ENCODE measurements around the gene CELF3. TPM values are rescaled to one million over a fixed set of nuclear protein-coding genes. Genes with fewer than 3 reads are reported as not detected.

Gene CELF3
- total and polyA plus RNA-seq, 9 of the 15 experiments (the other 6 are each of a cell fraction or from before 2014, with no cell fraction given): not detected

DNA sequence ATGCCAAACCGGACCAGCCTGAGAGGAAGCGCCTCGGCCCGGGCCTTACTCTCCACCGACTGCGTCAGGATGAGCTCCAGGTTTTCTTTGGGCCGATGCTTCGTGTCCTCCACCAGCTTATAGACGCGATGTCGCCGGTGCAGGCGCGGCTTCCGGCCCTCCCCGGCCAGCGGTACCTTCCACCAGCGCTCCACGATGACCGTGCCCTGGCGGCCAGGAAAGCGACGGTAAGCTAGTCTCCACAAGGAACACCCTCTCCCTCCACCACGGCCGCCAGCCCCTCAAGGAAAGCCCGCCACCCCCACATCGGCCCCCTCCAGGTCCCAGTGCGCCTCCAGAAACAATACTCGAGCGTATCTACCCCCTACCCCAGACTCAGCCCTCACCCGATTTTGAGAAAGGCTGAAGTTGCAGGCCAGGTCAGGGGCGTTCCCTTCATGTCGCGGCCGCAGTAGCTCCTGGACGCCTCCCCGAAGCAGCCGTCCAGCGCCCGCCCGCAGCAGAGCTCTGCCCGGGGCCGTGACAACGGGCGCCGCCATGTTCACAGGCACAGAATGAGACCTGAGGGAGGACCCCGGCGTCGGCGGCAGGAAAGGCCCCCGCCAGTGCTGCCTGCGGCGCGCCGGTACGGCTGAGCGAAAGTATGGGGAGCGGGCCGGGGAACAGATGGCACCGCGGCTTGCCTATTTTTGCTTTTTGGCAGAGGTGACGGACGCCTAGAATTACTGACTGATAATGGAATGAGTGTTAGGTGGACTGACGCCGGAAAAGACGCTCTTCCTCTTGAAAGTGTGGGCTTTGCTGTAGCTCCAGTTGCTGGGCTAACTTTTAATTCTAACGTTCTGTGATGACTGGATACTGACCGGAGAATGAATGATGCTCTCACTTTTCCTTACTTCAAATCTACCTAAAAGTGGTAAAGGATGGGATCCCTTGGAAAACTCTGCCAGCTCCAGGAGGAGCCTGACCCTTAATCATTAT lies 46.6 kb upstream of the CELF3 start, which contains the start of gene MRPL9 (continued):
- TF ChIP-seq, protein P1, sequence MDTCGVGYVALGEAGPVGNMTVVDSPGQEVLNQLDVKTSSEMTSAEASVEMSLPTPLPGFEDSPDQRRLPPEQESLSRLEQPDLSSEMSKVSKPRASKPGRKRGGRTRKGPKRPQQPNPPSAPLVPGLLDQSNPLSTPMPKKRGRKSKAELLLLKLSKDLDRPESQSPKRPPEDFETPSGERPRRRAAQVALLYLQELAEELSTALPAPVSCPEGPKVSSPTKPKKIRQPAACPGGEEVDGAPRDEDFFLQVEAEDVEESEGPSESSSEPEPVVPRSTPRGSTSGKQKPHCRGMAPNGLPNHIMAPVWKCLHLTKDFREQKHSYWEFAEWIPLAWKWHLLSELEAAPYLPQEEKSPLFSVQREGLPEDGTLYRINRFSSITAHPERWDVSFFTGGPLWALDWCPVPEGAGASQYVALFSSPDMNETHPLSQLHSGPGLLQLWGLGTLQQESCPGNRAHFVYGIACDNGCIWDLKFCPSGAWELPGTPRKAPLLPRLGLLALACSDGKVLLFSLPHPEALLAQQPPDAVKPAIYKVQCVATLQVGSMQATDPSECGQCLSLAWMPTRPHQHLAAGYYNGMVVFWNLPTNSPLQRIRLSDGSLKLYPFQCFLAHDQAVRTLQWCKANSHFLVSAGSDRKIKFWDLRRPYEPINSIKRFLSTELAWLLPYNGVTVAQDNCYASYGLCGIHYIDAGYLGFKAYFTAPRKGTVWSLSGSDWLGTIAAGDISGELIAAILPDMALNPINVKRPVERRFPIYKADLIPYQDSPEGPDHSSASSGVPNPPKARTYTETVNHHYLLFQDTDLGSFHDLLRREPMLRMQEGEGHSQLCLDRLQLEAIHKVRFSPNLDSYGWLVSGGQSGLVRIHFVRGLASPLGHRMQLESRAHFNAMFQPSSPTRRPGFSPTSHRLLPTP (IDR thresholded peaks at IDR 0.05; ENCODE audit: borderline replicate concordance, extremely low read depth, insufficient read length): no peak
- TF ChIP-seq MCM2 (IDR thresholded peaks at IDR 0.05; ENCODE audit: low read depth): no peak
- no peak for TF ChIP-seq RBM14 (IDR thresholded peaks at IDR 0.05; ENCODE audit: borderline replicate concordance, insufficient read depth, low read depth, low read length)
- peak; percentile 82 for TF ChIP-seq NFE2 (IDR thresholded peaks at IDR 0.05; ENCODE audit: low read depth)
- no peak for TF ChIP-seq STAT5A (IDR thresholded peaks at IDR 0.05; ENCODE audit: borderline replicate concordance, low read length)
- no peak for TF ChIP-seq ZNF408 (CRISPR knock-in tag; IDR thresholded peaks at IDR 0.05; ENCODE audit: low read depth)
- TF ChIP-seq, protein P2, sequence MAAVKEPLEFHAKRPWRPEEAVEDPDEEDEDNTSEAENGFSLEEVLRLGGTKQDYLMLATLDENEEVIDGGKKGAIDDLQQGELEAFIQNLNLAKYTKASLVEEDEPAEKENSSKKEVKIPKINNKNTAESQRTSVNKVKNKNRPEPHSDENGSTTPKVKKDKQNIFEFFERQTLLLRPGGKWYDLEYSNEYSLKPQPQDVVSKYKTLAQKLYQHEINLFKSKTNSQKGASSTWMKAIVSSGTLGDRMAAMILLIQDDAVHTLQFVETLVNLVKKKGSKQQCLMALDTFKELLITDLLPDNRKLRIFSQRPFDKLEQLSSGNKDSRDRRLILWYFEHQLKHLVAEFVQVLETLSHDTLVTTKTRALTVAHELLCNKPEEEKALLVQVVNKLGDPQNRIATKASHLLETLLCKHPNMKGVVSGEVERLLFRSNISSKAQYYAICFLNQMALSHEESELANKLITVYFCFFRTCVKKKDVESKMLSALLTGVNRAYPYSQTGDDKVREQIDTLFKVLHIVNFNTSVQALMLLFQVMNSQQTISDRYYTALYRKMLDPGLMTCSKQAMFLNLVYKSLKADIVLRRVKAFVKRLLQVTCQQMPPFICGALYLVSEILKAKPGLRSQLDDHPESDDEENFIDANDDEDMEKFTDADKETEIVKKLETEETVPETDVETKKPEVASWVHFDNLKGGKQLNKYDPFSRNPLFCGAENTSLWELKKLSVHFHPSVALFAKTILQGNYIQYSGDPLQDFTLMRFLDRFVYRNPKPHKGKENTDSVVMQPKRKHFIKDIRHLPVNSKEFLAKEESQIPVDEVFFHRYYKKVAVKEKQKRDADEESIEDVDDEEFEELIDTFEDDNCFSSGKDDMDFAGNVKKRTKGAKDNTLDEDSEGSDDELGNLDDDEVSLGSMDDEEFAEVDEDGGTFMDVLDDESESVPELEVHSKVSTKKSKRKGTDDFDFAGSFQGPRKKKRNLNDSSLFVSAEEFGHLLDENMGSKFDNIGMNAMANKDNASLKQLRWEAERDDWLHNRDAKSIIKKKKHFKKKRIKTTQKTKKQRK (IDR thresholded peaks at IDR 0.05; ENCODE audit: borderline replicate concordance, low read depth, low read length): no peak
- TF ChIP-seq ZNF12 (CRISPR knock-in tag; IDR thresholded peaks at IDR 0.05): peak; percentile 61
- TF ChIP-seq L3MBTL2 (IDR thresholded peaks at IDR 0.05): no peak; the same call in 1 of the 2 replicates
- no peak for TF ChIP-seq PURB (CRISPR knock-in tag; IDR thresholded peaks at IDR 0.05; ENCODE audit: low read depth)
- TF ChIP-seq MIER1 (IDR thresholded peaks at IDR 0.05; ENCODE audit: low read depth): no peak
- no peak for TF ChIP-seq MECOM (CRISPR knock-in tag; IDR thresholded peaks at IDR 0.05)
- no peak for TF ChIP-seq TSC22D4 (tag; IDR thresholded peaks at IDR 0.05)
- no peak for TF ChIP-seq ZNF124 (CRISPR knock-in tag; IDR thresholded peaks at IDR 0.05)
- no peak for TF ChIP-seq ZNF184 (CRISPR knock-in tag; IDR thresholded peaks at IDR 0.05)
- TF ChIP-seq NRF1 (conservative IDR thresholded peaks at IDR 0.05 in 1 of 2, IDR thresholded peaks at IDR 0.05 in 1 of 2): peak; percentile 32 to 43; a peak in 3 of 4 replicates
- no peak for TF ChIP-seq IRF2 (CRISPR knock-in tag; IDR thresholded peaks at IDR 0.05)
- TF ChIP-seq, protein P3, sequence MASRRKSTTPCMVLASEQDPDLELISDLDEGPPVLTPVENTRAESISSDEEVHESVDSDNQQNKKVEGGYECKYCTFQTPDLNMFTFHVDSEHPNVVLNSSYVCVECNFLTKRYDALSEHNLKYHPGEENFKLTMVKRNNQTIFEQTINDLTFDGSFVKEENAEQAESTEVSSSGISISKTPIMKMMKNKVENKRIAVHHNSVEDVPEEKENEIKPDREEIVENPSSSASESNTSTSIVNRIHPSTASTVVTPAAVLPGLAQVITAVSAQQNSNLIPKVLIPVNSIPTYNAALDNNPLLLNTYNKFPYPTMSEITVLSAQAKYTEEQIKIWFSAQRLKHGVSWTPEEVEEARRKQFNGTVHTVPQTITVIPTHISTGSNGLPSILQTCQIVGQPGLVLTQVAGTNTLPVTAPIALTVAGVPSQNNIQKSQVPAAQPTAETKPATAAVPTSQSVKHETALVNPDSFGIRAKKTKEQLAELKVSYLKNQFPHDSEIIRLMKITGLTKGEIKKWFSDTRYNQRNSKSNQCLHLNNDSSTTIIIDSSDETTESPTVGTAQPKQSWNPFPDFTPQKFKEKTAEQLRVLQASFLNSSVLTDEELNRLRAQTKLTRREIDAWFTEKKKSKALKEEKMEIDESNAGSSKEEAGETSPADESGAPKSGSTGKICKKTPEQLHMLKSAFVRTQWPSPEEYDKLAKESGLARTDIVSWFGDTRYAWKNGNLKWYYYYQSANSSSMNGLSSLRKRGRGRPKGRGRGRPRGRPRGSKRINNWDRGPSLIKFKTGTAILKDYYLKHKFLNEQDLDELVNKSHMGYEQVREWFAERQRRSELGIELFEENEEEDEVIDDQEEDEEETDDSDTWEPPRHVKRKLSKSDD (conservative IDR thresholded peaks at IDR 0.05; ENCODE audit: low read length): 0 out of 2 replicates have a peak, but pooled peaks have one; percentile 35
- peak; percentile 85 for TF ChIP-seq HCFC1 (IDR thresholded peaks at IDR 0.05; ENCODE audit: low read depth, low read length)
